DND-41 (cell line): ENCODE measurements around the gene IFIT1.

Experiments used
- EZH2 ChIP-seq: IDR thresholded peaks from 3 replicates; pipeline ENCODE4 v1.6.1; 2012; ENCODE audit warnings: borderline replicate concordance, low read depth, mild to moderate bottlenecking, moderate library complexity, low read length, inconsistent platforms; ENCODE audit not compliant: severe bottlenecking
- TF ChIP-seq, protein P1 (sequence below): IDR thresholded peaks from 2 replicates; pipeline ENCODE4 v1.5.1; 2012; ENCODE audit warnings: borderline replicate concordance, low read length, moderate library complexity, mild to moderate bottlenecking; ENCODE audit not compliant: poor library complexity, severe bottlenecking; ENCODE audit errors: extremely low read depth

DNA sequence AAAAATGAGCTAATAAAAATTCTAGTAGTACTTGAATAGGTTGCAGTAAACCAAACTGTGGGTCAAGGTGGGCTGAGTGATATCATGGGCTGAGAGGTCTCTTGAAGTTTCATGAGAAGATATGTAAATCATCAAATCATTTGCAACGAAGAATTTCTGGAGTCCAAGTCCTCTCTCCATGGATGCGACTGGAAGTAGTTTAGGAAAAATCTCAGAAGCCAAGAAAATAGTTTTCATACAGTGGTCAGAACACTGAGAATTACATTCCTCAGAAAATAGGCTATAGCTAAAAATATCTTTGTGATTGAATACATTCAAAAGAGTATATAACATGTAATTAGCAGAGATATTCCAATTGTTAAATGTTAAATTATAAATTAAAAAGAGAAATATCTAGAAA lies 3.6 kb upstream of the IFIT1 start:
- no peak for TF ChIP-seq EZH2
- TF ChIP-seq, protein P1, sequence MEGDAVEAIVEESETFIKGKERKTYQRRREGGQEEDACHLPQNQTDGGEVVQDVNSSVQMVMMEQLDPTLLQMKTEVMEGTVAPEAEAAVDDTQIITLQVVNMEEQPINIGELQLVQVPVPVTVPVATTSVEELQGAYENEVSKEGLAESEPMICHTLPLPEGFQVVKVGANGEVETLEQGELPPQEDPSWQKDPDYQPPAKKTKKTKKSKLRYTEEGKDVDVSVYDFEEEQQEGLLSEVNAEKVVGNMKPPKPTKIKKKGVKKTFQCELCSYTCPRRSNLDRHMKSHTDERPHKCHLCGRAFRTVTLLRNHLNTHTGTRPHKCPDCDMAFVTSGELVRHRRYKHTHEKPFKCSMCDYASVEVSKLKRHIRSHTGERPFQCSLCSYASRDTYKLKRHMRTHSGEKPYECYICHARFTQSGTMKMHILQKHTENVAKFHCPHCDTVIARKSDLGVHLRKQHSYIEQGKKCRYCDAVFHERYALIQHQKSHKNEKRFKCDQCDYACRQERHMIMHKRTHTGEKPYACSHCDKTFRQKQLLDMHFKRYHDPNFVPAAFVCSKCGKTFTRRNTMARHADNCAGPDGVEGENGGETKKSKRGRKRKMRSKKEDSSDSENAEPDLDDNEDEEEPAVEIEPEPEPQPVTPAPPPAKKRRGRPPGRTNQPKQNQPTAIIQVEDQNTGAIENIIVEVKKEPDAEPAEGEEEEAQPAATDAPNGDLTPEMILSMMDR, result no peak
